Measurements from ENCODE around the gene CACNA2D4.
A peak's percentile ranks its signal among the peaks of the same experiment; 100 is the strongest.

CACNA2D4 gene

DNA sequence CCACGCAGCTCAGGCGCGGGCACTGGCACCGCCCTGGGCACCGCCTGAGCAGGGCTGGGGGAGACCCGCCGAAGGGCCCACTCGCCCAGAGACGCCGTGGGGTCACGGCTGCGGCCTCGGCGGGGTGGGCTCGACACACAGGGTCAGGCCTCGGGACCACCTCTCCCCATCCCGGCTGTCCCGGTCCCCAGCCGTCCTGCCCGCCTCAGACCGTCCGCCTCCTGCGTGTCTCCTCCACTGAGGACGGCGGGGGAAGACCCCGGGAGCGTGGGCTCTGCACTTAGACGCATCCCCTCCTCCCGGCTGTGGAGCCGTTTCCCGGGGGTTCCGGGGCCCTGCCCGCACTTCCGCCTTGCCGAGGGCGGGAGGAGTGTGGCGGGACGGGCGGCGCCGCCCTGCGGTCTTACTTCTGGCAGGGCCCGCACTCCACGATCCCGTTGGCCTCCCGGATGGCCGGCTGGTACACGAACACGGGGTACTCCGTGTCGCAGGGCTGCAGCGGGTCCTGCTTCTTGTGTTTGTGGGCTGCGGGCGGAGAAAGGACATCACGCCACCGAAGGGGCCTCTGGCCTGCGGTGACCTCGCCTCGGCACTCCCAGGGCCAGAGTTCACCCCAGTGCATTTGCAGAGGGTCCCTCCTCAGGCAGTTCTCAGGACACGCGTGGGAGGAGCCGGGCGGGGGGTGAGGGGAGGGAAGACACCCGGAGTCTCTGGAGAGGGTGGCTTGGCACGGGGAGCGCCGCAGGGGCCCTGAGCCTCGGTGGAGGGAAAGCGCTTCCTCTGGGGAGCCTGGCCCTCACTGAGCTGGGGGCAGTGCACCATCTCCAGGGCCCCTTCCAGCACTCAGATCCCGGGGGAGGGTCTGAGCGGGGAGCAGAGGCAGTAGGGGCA lies 121.2 kb downstream of the CACNA2D4 start:
- Histone ChIP-seq H3K4me3 (peak overlapping the region; percentile 57 to 76 (median 63)), H3K9ac (peak overlapping the region; percentile 85 to 94 (median 93)), H3K36me3 (peaks cover 0 to 55% (median 33%) of the 10 kb centered on the region in 11 experiments; a peak in 17 of 22 replicates), H4K20me1 (peaks cover 0 to 29% (median 4%) of the 10 kb centered on the region in 11 experiments; a peak in 11 of 22 replicates), H3K27me3 (no peaks in the 10 kb centered on the region), H3K27ac (peak overlapping the region; percentile 88 to 100 (median 97)), H3K9me3 (replicated peaks in 1 of 11) (no peaks in the 10 kb centered on the region), H3K4me2 (peak overlapping the region; percentile 95 to 99 (median 97)), H3K4me1 (peaks cover 70 to 99% (median 98%) of the 10 kb centered on the region in 10 experiments)
- TF ChIP-seq Cebpa-rat (IDR thresholded peaks at IDR 0.05), result no peak

DNA sequence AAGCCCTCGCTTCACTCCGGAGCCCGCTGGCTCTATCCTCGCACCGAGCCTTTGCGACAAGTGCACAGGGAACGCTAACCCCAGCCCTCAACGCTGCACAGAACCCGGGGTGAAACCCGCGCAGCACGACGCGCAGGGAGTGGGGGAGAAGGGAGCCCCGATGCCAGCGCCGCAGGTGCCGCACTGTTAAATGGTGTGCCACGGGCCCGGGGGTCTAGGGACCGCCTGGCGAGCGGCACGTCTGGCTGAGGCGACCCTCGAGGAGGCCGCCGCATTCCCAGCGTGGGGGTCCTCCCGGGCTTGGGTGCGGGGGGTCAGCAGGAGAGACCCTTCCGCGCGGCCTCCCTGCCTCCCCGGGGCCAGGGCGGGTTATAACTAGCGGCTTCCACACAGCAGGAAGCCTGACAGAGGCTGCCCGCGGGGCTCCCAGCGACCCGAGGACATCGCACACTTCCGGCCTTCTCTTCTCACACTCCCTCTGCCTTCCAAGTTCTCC lies 121.9 kb downstream of the CACNA2D4 start:
- Histone ChIP-seq H3K27me3 (no peaks in the 10 kb centered on the region), H3K9me3 (replicated peaks in 1 of 11) (no peaks in the 10 kb centered on the region), H3K4me2 (peak overlapping the region; percentile 95 to 99 (median 97)), H3K27ac (peak overlapping the region; percentile 88 to 100 (median 97)), H4K20me1 (peaks cover 0 to 36% (median 11%) of the 10 kb centered on the region in 11 experiments; a peak in 14 of 22 replicates), H3K4me1 (peaks cover 65 to 99% (median 98%) of the 10 kb centered on the region in 10 experiments), H3K36me3 (peaks cover 0 to 55% (median 33%) of the 10 kb centered on the region in 11 experiments; a peak in 17 of 22 replicates), H3K9ac (peak overlapping the region; percentile 85 to 94 (median 93)), H3K4me3 (peak overlapping the region; percentile 57 to 76 (median 63))
- no peak for TF ChIP-seq Cebpa-rat (IDR thresholded peaks at IDR 0.05)

DNA sequence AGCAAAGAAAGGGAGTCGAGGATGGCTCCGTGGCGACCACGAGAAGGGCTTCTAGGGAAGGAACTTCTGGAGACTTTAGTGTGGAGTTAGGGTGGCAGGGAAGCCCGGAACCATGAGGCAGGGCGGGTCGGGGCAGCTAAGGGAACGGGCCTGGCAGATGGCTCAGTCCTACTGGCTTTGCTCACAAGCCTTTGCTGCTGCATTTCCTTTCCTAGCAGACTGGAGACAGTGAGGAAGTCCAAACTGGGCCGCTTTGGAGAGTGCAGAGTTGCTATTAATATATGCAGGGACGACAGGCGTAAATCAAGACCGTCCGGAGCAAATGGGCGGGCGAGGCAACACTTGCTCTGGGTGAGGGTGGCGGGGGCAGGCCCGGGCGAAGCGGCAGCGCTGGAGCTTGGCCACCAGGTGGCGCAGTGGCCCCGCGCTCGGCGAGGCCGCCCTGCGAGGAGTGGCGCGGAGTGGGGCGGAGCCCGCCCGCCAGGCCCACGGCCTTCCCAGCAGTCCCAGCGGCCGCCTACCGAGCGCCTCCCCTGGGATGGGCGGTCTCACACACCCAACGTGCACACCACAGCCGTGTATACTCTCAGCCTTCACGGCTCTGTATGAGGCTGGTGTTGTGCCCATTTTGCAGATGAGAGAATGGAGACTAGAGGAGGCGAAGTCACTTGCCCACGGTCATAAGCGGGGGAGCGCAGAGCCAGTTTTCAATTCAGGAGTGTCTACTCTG lies 122.5 kb downstream of the CACNA2D4 start:
- no peak for TF ChIP-seq Cebpa-rat (IDR thresholded peaks at IDR 0.05)
- H3K4me2 ChIP-seq, result peak overlapping the region; percentile 95 to 99 (median 97)
- H3K27me3 ChIP-seq, result no peaks in the 10 kb centered on the region
- peak overlapping the region; percentile 85 to 94 (median 93) for H3K9ac ChIP-seq
- H4K20me1 ChIP-seq, result peaks cover 0 to 40% (median 16%) of the 10 kb centered on the region in 11 experiments; a peak in 14 of 22 replicates
- peaks cover 0 to 55% (median 33%) of the 10 kb centered on the region in 11 experiments; a peak in 17 of 22 replicates for H3K36me3 ChIP-seq
- H3K4me1 ChIP-seq, result peaks cover 63 to 99% (median 96%) of the 10 kb centered on the region in 10 experiments
- H3K27ac ChIP-seq, result peak overlapping the region; percentile 88 to 100 (median 97)
- H3K9me3 ChIP-seq (replicated peaks in 1 of 11), result no peaks in the 10 kb centered on the region
- peak overlapping the region; percentile 57 to 76 (median 63) for H3K4me3 ChIP-seq

DNA sequence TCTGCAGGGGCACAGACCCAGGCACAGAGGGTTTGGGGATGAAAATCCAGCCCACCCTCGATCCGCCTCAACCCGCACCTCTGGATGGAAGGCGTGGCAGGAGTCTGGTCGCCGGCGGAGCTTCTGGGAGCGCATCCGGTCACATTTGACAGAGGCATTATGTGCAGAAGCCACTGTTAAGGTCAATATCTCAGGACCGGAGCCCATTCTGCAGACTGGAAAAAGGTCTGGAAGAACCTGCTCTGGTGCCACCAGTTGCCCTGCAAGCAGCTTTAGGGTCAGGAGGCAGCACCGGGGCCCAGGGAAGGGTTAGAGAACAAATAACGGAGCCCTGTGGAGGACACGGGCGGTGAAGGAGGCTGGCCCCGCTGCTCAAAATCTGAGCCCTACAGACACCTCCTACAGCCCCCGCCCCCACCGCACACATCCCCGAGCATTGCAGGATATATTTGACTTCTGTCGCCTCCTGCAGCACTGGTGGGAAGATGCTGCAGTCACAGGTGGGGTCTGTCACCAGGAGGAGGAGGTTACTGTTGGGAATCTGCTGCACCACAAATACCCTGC lies 123.1 kb downstream of the CACNA2D4 start:
- peak overlapping the region; percentile 86 to 99 (median 97) for H3K4me2 ChIP-seq

DNA sequence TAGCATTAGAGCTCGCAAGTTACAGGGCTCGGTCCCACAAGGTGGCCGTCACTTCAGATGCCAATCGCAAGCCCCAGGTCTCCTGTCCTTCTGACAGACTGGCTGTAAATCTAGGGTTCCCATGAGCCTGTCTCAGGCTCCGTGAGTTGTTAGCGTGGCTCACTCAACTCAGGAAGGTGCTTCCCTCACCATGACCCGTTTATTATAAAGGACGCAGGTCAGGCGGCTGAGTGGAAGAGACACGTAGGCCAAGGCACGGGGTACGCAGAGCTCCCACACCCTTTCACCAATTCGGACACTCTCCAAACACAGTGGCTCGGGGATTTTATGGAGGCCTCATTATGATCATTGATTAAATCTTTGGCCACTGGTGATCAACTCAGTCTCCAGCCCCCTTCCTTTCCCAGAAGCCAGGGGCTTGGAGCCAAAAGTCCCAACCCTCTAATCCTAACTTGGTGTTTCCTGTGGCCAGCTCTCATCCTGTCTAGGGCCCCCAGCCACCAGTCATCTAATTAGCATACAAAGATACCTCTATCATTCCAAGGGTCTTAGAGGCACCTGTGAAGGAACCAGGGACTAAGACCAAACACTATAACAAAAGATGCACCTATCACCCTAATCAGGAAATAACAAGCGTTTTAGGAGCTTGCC lies 123.9 kb downstream of the CACNA2D4 start:
- H3K4me1 ChIP-seq, result peaks cover 59 to 99% (median 96%) of the 10 kb centered on the region in 10 experiments
- H3K4me3 ChIP-seq, result no peak overlapping the region
- H3K9me3 ChIP-seq (replicated peaks in 1 of 11), result no peaks in the 10 kb centered on the region
- no peaks in the 10 kb centered on the region for H3K27me3 ChIP-seq
- peaks cover 0 to 49% (median 28%) of the 10 kb centered on the region in 11 experiments; a peak in 17 of 22 replicates for H3K36me3 ChIP-seq
- H3K4me2 ChIP-seq, result peak overlapping the region in 10 of 11 experiments; percentile 86 to 99 (median 97); a peak in 15 of 22 replicates
- no peak for TF ChIP-seq Cebpa-rat (IDR thresholded peaks at IDR 0.05)
- H3K27ac ChIP-seq, result peak overlapping the region in 4 of 11 experiments; percentile 31 to 63 (median 36); a peak in 3 of 22 replicates
- H3K9ac ChIP-seq, result peak overlapping the region in 8 of 11 experiments; percentile 2 to 93 (median 16); a peak in 10 of 22 replicates
- peaks cover 0 to 53% (median 26%) of the 10 kb centered on the region in 11 experiments; a peak in 14 of 22 replicates for H4K20me1 ChIP-seq

More for the DNA sequence above, 123.1 kb downstream of the CACNA2D4 start:
- TF ChIP-seq Cebpa-rat (IDR thresholded peaks at IDR 0.05), result no peak
- H3K9ac ChIP-seq, result peak overlapping the region; percentile 40 to 94 (median 67); a peak in 20 of 22 replicates
- H3K4me3 ChIP-seq, result peak overlapping the region in 5 of 10 experiments; percentile 13 to 71 (median 39); a peak in 6 of 20 replicates
- H3K27ac ChIP-seq, result peak overlapping the region in 9 of 11 experiments; percentile 8 to 100 (median 56); a peak in 14 of 22 replicates
- H3K36me3 ChIP-seq, result peaks cover 0 to 55% (median 33%) of the 10 kb centered on the region in 11 experiments; a peak in 17 of 22 replicates
- peaks cover 64 to 99% (median 96%) of the 10 kb centered on the region in 10 experiments for H3K4me1 ChIP-seq
- peaks cover 0 to 47% (median 22%) of the 10 kb centered on the region in 11 experiments; a peak in 14 of 22 replicates for H4K20me1 ChIP-seq
- no peaks in the 10 kb centered on the region for H3K27me3 ChIP-seq
- H3K9me3 ChIP-seq (replicated peaks in 1 of 11), result no peaks in the 10 kb centered on the region

DNA sequence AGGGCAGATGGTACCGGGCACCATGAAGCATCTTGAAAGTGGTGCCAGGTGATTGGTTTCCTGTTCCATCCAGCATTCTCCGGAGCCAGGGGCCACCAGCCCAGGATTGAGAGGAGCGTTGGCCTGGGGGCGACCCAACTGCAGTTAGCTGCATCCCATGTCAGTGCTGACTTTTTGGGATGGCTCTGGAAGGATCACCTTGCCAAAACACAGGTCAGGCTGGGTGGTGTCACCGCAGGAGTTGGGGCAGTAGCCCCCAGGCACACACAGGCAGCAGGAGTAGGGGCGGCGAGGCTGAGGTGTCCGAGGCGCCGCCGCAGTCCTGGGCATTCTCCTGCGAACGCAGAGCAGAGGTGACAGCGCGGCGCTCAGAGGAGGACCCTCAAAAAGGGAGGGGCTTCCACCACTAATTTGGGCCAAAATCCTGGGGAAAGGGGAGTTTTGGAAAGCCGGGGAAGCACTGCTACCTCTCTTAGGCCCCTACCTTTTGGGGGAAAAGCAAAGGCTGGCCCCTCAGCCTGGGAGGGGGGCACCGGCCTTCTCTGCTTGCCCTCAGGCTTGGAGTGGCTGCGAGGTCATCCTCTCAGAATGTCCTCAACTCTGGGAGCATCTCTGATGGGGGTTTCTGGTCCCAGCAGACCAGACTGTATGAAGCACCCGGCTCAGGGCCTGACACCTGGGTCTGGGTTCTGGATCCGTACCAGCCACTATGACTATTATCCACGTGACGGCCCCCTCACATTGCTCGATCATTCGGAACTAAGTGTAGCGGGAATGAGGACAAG lies 124.8 kb downstream of the CACNA2D4 start:
- peaks cover 0 to 53% (median 26%) of the 10 kb centered on the region in 11 experiments; a peak in 14 of 22 replicates for H4K20me1 ChIP-seq
- H3K4me3 ChIP-seq, result no peak overlapping the region
- peak overlapping the region in 8 of 11 experiments; percentile 17 to 62 (median 48); a peak in 11 of 22 replicates for H3K4me2 ChIP-seq
- H3K9ac ChIP-seq, result peak overlapping the region in 8 of 11 experiments; percentile 2 to 42 (median 21); a peak in 8 of 22 replicates
- TF ChIP-seq Cebpa-rat (IDR thresholded peaks at IDR 0.05), result no peak
- peaks cover 0 to 41% (median 23%) of the 10 kb centered on the region in 11 experiments; a peak in 17 of 22 replicates for H3K36me3 ChIP-seq
- H3K4me1 ChIP-seq, result peaks cover 50 to 91% (median 87%) of the 10 kb centered on the region in 10 experiments
- peak overlapping the region in 4 of 11 experiments; percentile 8 to 31 (median 24); a peak in 4 of 22 replicates for H3K27ac ChIP-seq
- no peaks in the 10 kb centered on the region for H3K27me3 ChIP-seq
- H3K9me3 ChIP-seq (replicated peaks in 1 of 11), result no peaks in the 10 kb centered on the region

DNA sequence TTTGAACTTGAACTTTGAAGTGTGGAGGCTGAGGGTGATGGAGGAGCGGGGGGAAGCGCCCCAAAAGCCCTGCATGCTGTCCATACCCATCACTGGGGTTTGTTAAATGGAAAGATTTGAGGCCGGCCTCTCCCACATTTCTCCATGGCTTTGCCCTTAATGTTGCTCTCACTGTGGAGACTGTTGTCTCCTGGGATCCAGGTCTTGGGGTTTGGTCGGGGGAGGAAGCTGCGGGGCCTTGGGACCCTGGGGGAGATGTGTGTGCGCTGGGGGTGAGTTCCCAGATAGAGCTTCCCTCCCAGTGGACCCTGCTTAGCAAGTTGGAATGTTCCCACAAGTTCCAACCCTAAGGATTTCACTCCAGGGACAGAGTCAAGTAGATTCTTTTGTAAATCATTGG lies 126.0 kb downstream of the CACNA2D4 start:
- peaks cover 38 to 80% (median 77%) of the 10 kb centered on the region in 10 experiments for H3K4me1 ChIP-seq
- peak overlapping the region in 9 of 11 experiments; percentile 17 to 62 (median 42); a peak in 17 of 22 replicates for H3K4me2 ChIP-seq
- H3K36me3 ChIP-seq, result peaks cover 9 to 46% (median 28%) of the 10 kb centered on the region in 11 experiments; a peak in 21 of 22 replicates
- peak overlapping the region in 5 of 11 experiments; percentile 9 to 50 (median 16); a peak in 5 of 22 replicates for H3K27ac ChIP-seq
- H3K9me3 ChIP-seq (replicated peaks in 1 of 11), result no peaks in the 10 kb centered on the region
- peaks cover 0 to 53% (median 35%) of the 10 kb centered on the region in 11 experiments; a peak in 15 of 22 replicates for H4K20me1 ChIP-seq
- H3K27me3 ChIP-seq, result no peaks in the 10 kb centered on the region
- H3K9ac ChIP-seq, result peak overlapping the region in 6 of 11 experiments; percentile 2 to 45 (median 22); a peak in 8 of 22 replicates
- TF ChIP-seq Cebpa-rat (IDR thresholded peaks at IDR 0.05), result no peak
- H3K4me3 ChIP-seq, result no peak overlapping the region
